DMS79 treated with DMSO at 0.1 percent for 48 hours (cell line): ENCODE measurements around the gene TAF4.
"Not testable (repeated sequence)": the region's sequence is repeated elsewhere in the genome, so short reads cannot be mapped to it uniquely, and the experiment has no call there.

Source experiments
- DNase-seq: peaks from one replicate; lab custom pipeline; 2025; lab: John Stamatoyannopoulos, UW

Gene TAF4

GRCh38 chr20:61998343-61999121, 67.1 kb downstream of the TAF4 start:
- no peak for DNase-seq

GRCh38 chr20:61997891-61998290, 67.8 kb downstream of the TAF4 start:
- DNase-seq = no peak

GRCh38 chr20:61997372-61997771, 68.3 kb downstream of the TAF4 start:
- no peak for DNase-seq

- no peak for DNase-seq
Observed at GRCh38 chr20:61994546-61994945, 71.1 kb downstream of the TAF4 start.

GRCh38 chr20:61993058-61993457, 72.6 kb downstream of the TAF4 start:
- DNase-seq = no peak

GRCh38 chr20:61991476-61991875, 74.2 kb downstream of the TAF4 start:
- no peak for DNase-seq

GRCh38 chr20:61990484-61990883, 75.2 kb downstream of the TAF4 start:
- DNase-seq = no peak

- no peak for DNase-seq
Observed at GRCh38 chr20:61989741-61990140, 75.9 kb downstream of the TAF4 start.

- DNase-seq = no peak
Observed at GRCh38 chr20:61988665-61989064, 77.0 kb downstream of the TAF4 start.

GRCh38 chr20:61986762-61987321, 78.8 kb downstream of the TAF4 start:
- no peak for DNase-seq

- no peak for DNase-seq
Observed at GRCh38 chr20:61985096-61985495, 80.6 kb downstream of the TAF4 start.

- not testable (repeated sequence) for DNase-seq
Observed at GRCh38 chr20:61984431-61984830, 81.2 kb downstream of the TAF4 start.

GRCh38 chr20:61983965-61984364, 81.7 kb downstream of the TAF4 start:
- no peak for DNase-seq

- no peak for DNase-seq
Observed at GRCh38 chr20:61982951-61983315, 82.7 kb downstream of the TAF4 start.

- no peak for DNase-seq
Observed at GRCh38 chr20:61982191-61982950, 83.3 kb downstream of the TAF4 start.

- DNase-seq = not testable (repeated sequence)
Observed at GRCh38 chr20:61981691-61982090, 84.0 kb downstream of the TAF4 start.

GRCh38 chr20:61980647-61981583, 84.8 kb downstream of the TAF4 start:
- DNase-seq = no peak

GRCh38 chr20:61979701-61980635, 85.7 kb downstream of the TAF4 start:
- no peak for DNase-seq

GRCh38 chr20:61979090-61979489, 86.6 kb downstream of the TAF4 start:
- no peak for DNase-seq

- no peak for DNase-seq
Observed at GRCh38 chr20:61978491-61978890, 87.2 kb downstream of the TAF4 start.

GRCh38 chr20:61977419-61977786, 88.3 kb downstream of the TAF4 start:
- DNase-seq = no peak
